K562 treated with DMSO at 1 percent for 4 hours (cell line): ENCODE measurements around the gene FAM216A. TPM values are rescaled to one million over a fixed set of nuclear protein-coding genes. Genes with fewer than 3 reads are reported as not detected.

Experiments used
- total RNA-seq: library from RNA; unstranded; fragments of 300-600 nt; gene quantifications from 2 replicates; pipeline ENCODE4 v1.2.3, GENCODE V29; 2022; ENCODE audit not compliant: insufficient read depth

FAM216A gene
- 11.5 and 16.8 TPM in 2 replicates for total RNA-seq

GRCh38 chr12:110468214-110469048 is at the start of gene FAM216A, which contains the start of gene GPN3:
TSS of gene FAM216A (plus strand) at chr12:110468845. CDS start at chr12:110468876, 31 bp downstream.
TSS of gene GPN3 (minus strand) at chr12:110468257. CDS start at chr12:110468203, 54 bp downstream.

DNA sequence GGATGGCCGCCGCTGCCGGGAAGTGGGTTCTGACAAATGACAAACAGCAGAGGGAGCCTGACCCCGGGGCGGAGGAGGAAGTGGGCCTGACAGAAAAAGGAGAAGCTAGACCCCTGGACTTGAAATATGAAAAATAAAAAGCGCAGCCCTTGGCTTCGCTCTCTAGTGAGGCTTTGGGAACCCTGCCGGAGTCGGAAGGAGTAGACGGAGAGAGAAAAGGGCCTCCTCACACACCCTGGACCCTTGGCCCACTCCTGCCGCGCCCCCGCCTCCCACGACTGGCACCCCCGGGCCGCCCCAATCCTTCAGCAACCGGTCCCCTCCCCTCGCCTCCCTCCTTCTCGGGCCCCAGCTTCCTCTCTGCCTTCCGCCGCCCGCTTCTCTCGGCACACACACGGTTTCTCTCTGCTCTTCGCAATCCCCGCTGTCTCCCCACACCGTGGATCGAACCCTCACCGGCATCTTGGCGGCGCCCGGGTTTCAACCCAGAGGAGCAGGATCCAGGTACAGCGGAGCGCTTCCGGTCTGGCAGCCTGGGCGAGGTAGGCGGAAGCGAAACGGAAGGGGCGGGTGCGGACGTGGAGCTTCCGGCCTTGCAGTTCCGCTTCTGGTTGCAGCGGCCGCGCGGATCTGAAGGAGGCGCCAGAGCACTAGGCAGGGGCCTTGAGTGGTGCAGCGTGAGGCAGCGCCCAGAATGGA is 18.7 kb upstream of the FAM216A start, which contains the start of gene ARPC3:
TSS of gene ARPC3 (minus strand) at position 539 of the 699 bp plus-strand sequence. CDS start at position 462, 77 bp downstream.

DNA sequence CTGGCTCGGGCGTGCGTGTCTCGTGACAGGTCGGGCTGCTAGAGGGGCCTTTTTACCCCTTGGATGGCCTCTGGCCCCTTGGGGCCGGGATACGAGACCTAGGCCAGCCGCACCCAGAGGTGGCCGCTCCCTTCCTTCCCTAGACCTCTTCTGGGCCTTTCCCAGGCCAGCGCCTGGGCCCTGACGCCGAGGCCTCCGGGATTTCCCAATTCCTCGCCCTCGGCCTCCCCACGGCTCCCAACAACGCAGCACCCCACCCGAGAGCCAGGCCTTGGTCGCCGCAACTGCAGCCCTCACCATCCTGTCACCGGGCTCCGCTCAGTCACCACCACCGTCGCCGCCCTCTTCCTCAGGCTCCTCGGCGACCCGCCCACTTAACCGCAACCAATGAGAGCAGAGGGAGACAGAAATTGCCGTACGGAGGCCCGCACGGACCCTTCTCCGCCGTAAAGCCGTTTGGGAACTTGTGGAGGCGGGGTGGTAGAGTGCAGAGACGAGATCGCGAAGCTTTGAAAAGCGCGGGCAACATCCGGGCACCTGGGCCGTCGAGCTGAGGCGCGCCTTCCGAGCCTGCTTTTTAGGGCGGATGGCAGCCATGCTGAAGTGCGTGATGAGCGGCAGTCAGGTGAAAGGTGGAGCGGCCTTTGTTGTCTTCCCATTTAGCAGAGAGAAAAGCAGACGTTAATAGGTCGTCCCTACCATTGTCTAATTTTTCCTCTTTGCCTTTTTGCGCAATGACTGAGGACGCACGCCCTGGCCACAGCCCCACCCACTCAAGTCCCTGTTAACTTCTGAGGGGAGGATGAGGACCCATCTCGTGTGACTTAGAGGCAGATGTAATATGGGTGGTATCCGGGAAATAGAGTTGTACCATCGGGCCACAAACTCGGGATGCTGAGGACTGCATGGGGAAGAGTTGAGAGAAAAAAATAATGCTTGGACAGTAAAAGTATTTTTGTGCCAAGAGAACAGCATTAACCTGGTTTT is 33.4 kb downstream of the FAM216A start, which contains the start of the genes RAD9B and VPS29:
TSS of gene RAD9B (plus strand) at position 580 of the 987 bp plus-strand sequence. CDS start at position 587, 7 bp downstream.
TSS of gene VPS29 (minus strand) at position 360 of the 987 bp plus-strand sequence. CDS start at position 300, 60 bp downstream.

Other genes starting within 250 kb of the FAM216A start
- gene ATP2A2, start 187.6 kb upstream of the FAM216A start, total RNA-seq: 106 and 141 TPM in 2 replicates
- 62.5 and 64.0 TPM in 2 replicates for gene ANAPC7, start 65.1 kb upstream of the FAM216A start, total RNA-seq
- 257 and 270 TPM in 2 replicates for gene ARPC3, start 18.5 kb upstream of the FAM216A start, total RNA-seq
- 35.6 and 42.9 TPM in 2 replicates for gene GPN3, start 588 bp upstream of the FAM216A start, total RNA-seq
- gene VPS29, start 33.3 kb downstream of the FAM216A start, total RNA-seq: 100 and 127 TPM in 2 replicates
- 1.5 and 3.3 TPM in 2 replicates for gene RAD9B, start 33.5 kb downstream of the FAM216A start, total RNA-seq
- 13.6 and 15.3 TPM in 2 replicates for gene PPTC7, start 114.5 kb downstream of the FAM216A start, total RNA-seq
- gene TCTN1, start 145.3 kb downstream of the FAM216A start, total RNA-seq: 6.3 and 11.8 TPM in 2 replicates
- gene HVCN1, start 220.3 kb downstream of the FAM216A start, total RNA-seq: 4.2 and 4.3 TPM in 2 replicates